ENCODE results near the gene COL16A1. TPM values are rescaled to one million over a fixed set of nuclear protein-coding genes. Genes with fewer than 3 reads are reported as not detected.

The COL16A1 gene
- total and polyA plus RNA-seq, 7 donors, result 4.6 to 271 (median 43.1) TPM

DNA sequence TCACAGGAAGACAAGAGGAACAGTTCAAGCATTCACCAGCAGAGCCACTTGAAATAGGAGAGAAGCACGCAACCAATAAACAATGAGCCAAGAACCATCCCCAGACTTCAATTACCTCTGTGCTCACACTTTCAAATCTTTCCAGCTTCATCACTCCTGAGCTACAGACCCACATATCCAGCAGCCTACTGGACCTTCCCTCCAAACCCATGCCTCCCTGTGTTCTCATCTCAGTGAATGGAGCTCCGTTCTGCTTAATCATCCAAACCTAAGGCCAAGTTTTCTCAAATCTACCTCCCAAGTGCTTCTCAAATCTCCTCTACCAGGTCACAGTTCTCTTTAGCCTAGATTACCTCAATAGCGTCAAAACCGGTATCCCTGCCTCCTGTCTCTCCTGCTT, 62.9 kb downstream of the COL16A1 start:
- Histone ChIP-seq H3K9me3 (no peaks in the 10 kb centered on the region), H3K4me3 (no peak overlapping the region), H3K36me3 (no peaks in the 10 kb centered on the region), H3K27ac (no peak overlapping the region), H3K27me3 (no peaks in the 10 kb centered on the region), H3K4me1 (peaks cover 0 to 69% (median 42%) of the 10 kb centered on the region in 4 donors)
- TF ChIP-seq POLR2AphosphoS5 (IDR thresholded peaks at IDR 0.05) (no peak), EP300 (IDR thresholded peaks at IDR 0.05) (no peak), POLR2A (IDR thresholded peaks at IDR 0.05) (no peak)
- TF ChIP-seq, protein P1, sequence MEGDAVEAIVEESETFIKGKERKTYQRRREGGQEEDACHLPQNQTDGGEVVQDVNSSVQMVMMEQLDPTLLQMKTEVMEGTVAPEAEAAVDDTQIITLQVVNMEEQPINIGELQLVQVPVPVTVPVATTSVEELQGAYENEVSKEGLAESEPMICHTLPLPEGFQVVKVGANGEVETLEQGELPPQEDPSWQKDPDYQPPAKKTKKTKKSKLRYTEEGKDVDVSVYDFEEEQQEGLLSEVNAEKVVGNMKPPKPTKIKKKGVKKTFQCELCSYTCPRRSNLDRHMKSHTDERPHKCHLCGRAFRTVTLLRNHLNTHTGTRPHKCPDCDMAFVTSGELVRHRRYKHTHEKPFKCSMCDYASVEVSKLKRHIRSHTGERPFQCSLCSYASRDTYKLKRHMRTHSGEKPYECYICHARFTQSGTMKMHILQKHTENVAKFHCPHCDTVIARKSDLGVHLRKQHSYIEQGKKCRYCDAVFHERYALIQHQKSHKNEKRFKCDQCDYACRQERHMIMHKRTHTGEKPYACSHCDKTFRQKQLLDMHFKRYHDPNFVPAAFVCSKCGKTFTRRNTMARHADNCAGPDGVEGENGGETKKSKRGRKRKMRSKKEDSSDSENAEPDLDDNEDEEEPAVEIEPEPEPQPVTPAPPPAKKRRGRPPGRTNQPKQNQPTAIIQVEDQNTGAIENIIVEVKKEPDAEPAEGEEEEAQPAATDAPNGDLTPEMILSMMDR (IDR thresholded peaks at IDR 0.05), result no peak
- no peak for DNase-seq
- intact Hi-C loops (cut with DNase I), result loop anchor here (10.0 kb wide), 1 partner anchor 294 kb away; the partner anchor contains the start of gene PTP4A2
- WGBS, 2 donors, result 87 to 91% methylated on average over 4 of the region's 4 CpGs

- H3K27ac ChIP-seq, result no peak overlapping the region
- intact Hi-C loops (cut with DNase I), result loop anchor here (10.0 kb wide), 1 partner anchor 295 kb away; the partner anchor contains the start of gene PTP4A2
Measured at GRCh38 chr1:31640179-31640578, 63.6 kb downstream of the COL16A1 start.

DNA sequence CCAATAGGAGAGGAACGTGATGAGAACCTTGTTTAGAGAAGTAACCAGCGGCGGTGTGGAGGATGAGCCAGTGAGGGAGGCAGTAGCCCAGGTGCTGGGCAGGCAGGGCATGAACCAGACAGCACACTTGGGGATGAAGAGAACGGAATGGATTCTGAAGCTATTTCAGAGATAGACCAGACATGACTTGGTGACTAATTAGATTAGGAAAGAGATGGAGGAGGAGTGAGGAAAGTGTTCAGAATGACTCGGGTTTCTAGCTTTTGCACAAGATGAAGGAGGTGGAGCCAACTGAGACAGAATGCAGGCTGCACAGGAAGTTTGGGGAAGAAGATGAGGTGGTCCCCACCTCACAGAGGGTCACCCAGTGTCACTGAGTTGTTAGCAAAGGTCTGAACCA, 64.3 kb downstream of the COL16A1 start:
- Histone ChIP-seq H3K27me3 (no peaks in the 10 kb centered on the region), H3K27ac (no peak overlapping the region), H3K4me3 (no peak overlapping the region), H3K4me1 (peaks cover 0 to 65% (median 39%) of the 10 kb centered on the region in 4 donors), H3K9me3 (no peaks in the 10 kb centered on the region), H3K36me3 (peaks cover 0 to 10% (median 0%) of the 10 kb centered on the region in 4 donors)
- WGBS, 2 donors, result 56 to 66% methylated on average over 5 of the region's 5 CpGs
- DNase-seq, result no peak
- TF ChIP-seq POLR2A (IDR thresholded peaks at IDR 0.05) (no peak), EP300 (IDR thresholded peaks at IDR 0.05) (no peak), POLR2AphosphoS5 (IDR thresholded peaks at IDR 0.05) (no peak)
- TF ChIP-seq, protein P1 (IDR thresholded peaks at IDR 0.05), result no peak
- intact Hi-C loops (cut with DNase I), result no loop called here

More at GRCh38 chr1:31640179-31640578, 63.6 kb downstream of the COL16A1 start:
- TF ChIP-seq POLR2AphosphoS5 (IDR thresholded peaks at IDR 0.05) (no peak), POLR2A (IDR thresholded peaks at IDR 0.05) (no peak), EP300 (IDR thresholded peaks at IDR 0.05) (no peak)
- H3K4me1 ChIP-seq, result peaks cover 0 to 65% (median 39%) of the 10 kb centered on the region in 4 donors
- H3K36me3 ChIP-seq, result peaks cover 0 to 3% (median 0%) of the 10 kb centered on the region in 4 donors
- H3K9me3 ChIP-seq, result no peaks in the 10 kb centered on the region
- no peak for DNase-seq
- no peaks in the 10 kb centered on the region for H3K27me3 ChIP-seq
- no peak overlapping the region for H3K4me3 ChIP-seq

- TF ChIP-seq POLR2A (IDR thresholded peaks at IDR 0.05) (no peak), EP300 (IDR thresholded peaks at IDR 0.05) (no peak), POLR2AphosphoS5 (IDR thresholded peaks at IDR 0.05) (no peak)
- TF ChIP-seq, protein P1 (IDR thresholded peaks at IDR 0.05), result no peak
- DNase-seq, result no peak
- WGBS, 2 donors, result 12 to 56% methylated on average over 5 of the region's 5 CpGs
- H3K4me3 ChIP-seq, result no peak overlapping the region
- no peaks in the 10 kb centered on the region for H3K27me3 ChIP-seq
- intact Hi-C loops (cut with DNase I), result no loop called here
- H3K9me3 ChIP-seq, result no peaks in the 10 kb centered on the region
- H3K36me3 ChIP-seq, result peaks cover 0 to 19% (median under 1%) of the 10 kb centered on the region in 4 donors
- peaks cover 0 to 55% (median 30%) of the 10 kb centered on the region in 4 donors for H3K4me1 ChIP-seq
- no peak overlapping the region for H3K27ac ChIP-seq
Measured at GRCh38 chr1:31637915-31638673, 65.7 kb downstream of the COL16A1 start.

GRCh38 chr1:31633117-31633516, 70.7 kb downstream of the COL16A1 start:
- no peak for TF ChIP-seq EP300 (IDR thresholded peaks at IDR 0.05)
- TF ChIP-seq POLR2AphosphoS5 (IDR thresholded peaks at IDR 0.05), result no peak
- TF ChIP-seq, protein P1 (IDR thresholded peaks at IDR 0.05), result peak in 2 of 4 experiments; percentile 12 to 22
- no peak for TF ChIP-seq POLR2A (IDR thresholded peaks at IDR 0.05)
- no peak overlapping the region for H3K4me3 ChIP-seq
- H3K9me3 ChIP-seq, result no peaks in the 10 kb centered on the region
- H3K36me3 ChIP-seq, result peaks cover 0 to 68% (median 39%) of the 10 kb centered on the region in 4 donors
- H3K27ac ChIP-seq, result no peak overlapping the region
- 41 to 71% methylated on average over 4 of the region's 4 CpGs for WGBS, 2 donors
- DNase-seq, result no peak
- peaks cover 0 to 36% (median 10%) of the 10 kb centered on the region in 4 donors for H3K4me1 ChIP-seq
- intact Hi-C loops (cut with DNase I), result no loop called here
- H3K27me3 ChIP-seq, result no peaks in the 10 kb centered on the region

Measured in sigmoid colon (tissue), 7 donors.